ENCODE measurements around the gene TRMT61A.

Gene TRMT61A

GRCh38 chr14:103537175-103537990, 8.4 kb downstream of the TRMT61A start:
- TF ChIP-seq CTCF (IDR thresholded peaks at IDR 0.05; ENCODE audit: low read depth, low read length, missing control alignments): no peak
- H3K4me3 ChIP-seq (ENCODE audit: low read depth, low read length): no peak overlapping the region
- no peak for DNase-seq (ENCODE audit: low read depth)

- no peak overlapping the region for H3K4me3 ChIP-seq (ENCODE audit: low read depth, low read length)
- no peak for DNase-seq (ENCODE audit: low read depth)
- TF ChIP-seq CTCF (IDR thresholded peaks at IDR 0.05; ENCODE audit: low read depth, low read length, missing control alignments): no peak
Measured at GRCh38 chr14:103538291-103539055, 9.5 kb downstream of the TRMT61A start.

GRCh38 chr14:103539056-103539825, 10.2 kb downstream of the TRMT61A start:
- TF ChIP-seq CTCF (IDR thresholded peaks at IDR 0.05; ENCODE audit: low read depth, low read length, missing control alignments): no peak
- no peak for DNase-seq (ENCODE audit: low read depth)
- H3K4me3 ChIP-seq (ENCODE audit: low read depth, low read length): no peak overlapping the region

GRCh38 chr14:103540821-103541708, 12.1 kb downstream of the TRMT61A start:
- H3K4me3 ChIP-seq (ENCODE audit: low read depth, low read length): no peak overlapping the region
- DNase-seq (ENCODE audit: low read depth): no peak
- TF ChIP-seq CTCF (IDR thresholded peaks at IDR 0.05; ENCODE audit: low read depth, low read length, missing control alignments): no peak

- no peak for DNase-seq (ENCODE audit: low read depth)
- no peak overlapping the region for H3K4me3 ChIP-seq (ENCODE audit: low read depth, low read length)
Measured at GRCh38 chr14:103541709-103542604, 13.0 kb downstream of the TRMT61A start.

More at GRCh38 chr14:103541709-103542604, 13.0 kb downstream of the TRMT61A start:
- no peak for TF ChIP-seq CTCF (IDR thresholded peaks at IDR 0.05; ENCODE audit: low read depth, low read length, missing control alignments)

All from GM12864 (cell line).